ENCODE results near the gene SLC22A23.

The SLC22A23 gene

DNA sequence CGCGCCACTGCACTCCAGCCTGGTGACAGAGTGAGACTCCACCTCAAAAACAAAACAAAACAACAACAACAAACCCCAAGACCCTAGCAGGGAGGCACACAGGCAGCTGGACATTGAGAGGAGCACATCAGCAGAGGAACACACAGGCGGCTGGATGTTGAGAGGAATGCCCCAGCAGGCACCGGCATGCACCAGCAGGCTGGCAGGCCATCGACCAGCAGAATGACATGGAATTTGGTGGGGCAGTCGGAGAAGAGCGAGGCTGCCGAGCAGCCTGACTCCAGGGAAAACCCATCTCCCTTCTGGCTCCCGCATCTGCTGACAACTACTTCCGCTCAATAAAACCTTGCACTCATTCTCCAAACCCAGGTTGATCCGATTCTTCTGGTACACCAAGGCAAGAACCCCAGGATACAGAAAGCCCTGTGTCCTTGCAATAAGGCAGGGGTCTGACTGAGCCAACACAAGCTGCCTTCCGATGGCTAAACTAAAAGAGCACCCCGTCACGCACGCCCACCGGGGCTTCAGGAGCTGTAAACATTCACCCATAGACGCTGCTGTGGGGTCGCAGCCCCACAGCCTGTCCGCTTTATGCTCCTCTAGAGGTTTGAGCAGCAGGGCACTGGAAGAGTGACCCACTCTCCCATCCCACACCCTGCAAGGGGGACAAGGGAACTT lies 60.2 kb downstream of the SLC22A23 start:
- H3K4me2 ChIP-seq (ENCODE audit: low read length) = no peak overlapping the region
- no peak overlapping the region for H2AK5ac ChIP-seq (ENCODE audit: low read length)
- no peak overlapping the region for H3K56ac ChIP-seq (ENCODE audit: low read length)
- no peak overlapping the region for H2BK15ac ChIP-seq (replicated peaks; ENCODE audit: low read depth)
- H3K23ac ChIP-seq (ENCODE audit: low read length) = no peak overlapping the region
- H3K4me3 ChIP-seq (ENCODE audit: low read length) = no peak overlapping the region
- H3K79me2 ChIP-seq (ENCODE audit: control insufficient read depth, insufficient read depth, low read length) = no peaks in the 10 kb centered on the region
- no peaks in the 10 kb centered on the region for H3K79me1 ChIP-seq (ENCODE audit: low read length)
- H2BK120ac ChIP-seq (ENCODE audit: low read depth, low read length) = no peak overlapping the region
- H3K4me1 ChIP-seq (ENCODE audit: control insufficient read depth, low read depth, low read length) = peaks cover 7% of the 10 kb centered on the region
- no peak overlapping the region for H2BK5ac ChIP-seq (ENCODE audit: low read length)
- H3K27ac ChIP-seq (ENCODE audit: low read depth, low read length) = no peak overlapping the region
- DNase-seq = no peak
- H3K36me3 ChIP-seq (ENCODE audit: control insufficient read depth, insufficient read depth, low read length) = no peaks in the 10 kb centered on the region
- no peak overlapping the region for H3K9ac ChIP-seq (ENCODE audit: low read length)
- no CpG with 5 or more reads among the region's 19 CpGs for WGBS (ENCODE audit: extremely low coverage, insufficient coverage, low lambda C conversion rate)
- no peak overlapping the region for H3K4ac ChIP-seq (ENCODE audit: low read depth, low read length)
- H3K27me3 ChIP-seq (ENCODE audit: insufficient read depth, low read length, poor library complexity) = no peaks in the 10 kb centered on the region
- no peak overlapping the region for H4K8ac ChIP-seq (ENCODE audit: low read depth, low read length)
- H4K5ac ChIP-seq (ENCODE audit: low read length) = no peak overlapping the region
- no peak overlapping the region for H3K18ac ChIP-seq (ENCODE audit: low read length)

DNA sequence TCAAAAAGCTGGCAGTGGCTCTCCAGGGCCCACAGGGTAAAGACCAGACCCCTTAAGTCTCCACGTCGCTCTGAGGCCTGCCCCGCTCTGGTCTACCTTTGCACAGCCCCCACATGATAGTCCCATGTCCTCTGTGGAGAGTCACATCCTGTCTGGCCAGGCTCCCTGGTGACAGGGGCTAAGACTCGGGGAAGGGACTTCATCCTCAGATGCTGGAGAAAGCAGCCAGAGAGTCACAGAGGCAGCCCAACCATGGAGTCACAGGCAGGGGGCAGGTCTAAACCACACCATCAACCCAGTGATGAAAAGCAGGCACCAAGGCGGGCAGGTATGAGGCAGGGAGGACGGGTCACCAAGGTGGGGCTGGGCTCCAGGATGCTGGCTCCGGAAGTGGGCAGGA lies 62.2 kb downstream of the SLC22A23 start:
- Histone ChIP-seq H3K23ac (ENCODE audit: low read length) (no peak overlapping the region), H3K79me1 (ENCODE audit: low read length) (no peaks in the 10 kb centered on the region), H2BK5ac (ENCODE audit: low read length) (no peak overlapping the region), H3K56ac (ENCODE audit: low read length) (no peak overlapping the region), H3K4me3 (ENCODE audit: low read length) (no peak overlapping the region), H3K4ac (ENCODE audit: low read depth, low read length) (no peak overlapping the region), H3K18ac (ENCODE audit: low read length) (no peak overlapping the region), H3K36me3 (ENCODE audit: control insufficient read depth, insufficient read depth, low read length) (no peaks in the 10 kb centered on the region), H3K4me1 (ENCODE audit: control insufficient read depth, low read depth, low read length) (peaks cover 7% of the 10 kb centered on the region), H4K5ac (ENCODE audit: low read length) (no peak overlapping the region), H3K79me2 (ENCODE audit: control insufficient read depth, insufficient read depth, low read length) (no peaks in the 10 kb centered on the region), H3K9ac (ENCODE audit: low read length) (no peak overlapping the region), H3K4me2 (ENCODE audit: low read length) (no peak overlapping the region), H2BK15ac (replicated peaks; ENCODE audit: low read depth) (no peak overlapping the region), H3K27me3 (ENCODE audit: insufficient read depth, low read length, poor library complexity) (no peaks in the 10 kb centered on the region), H2AK5ac (ENCODE audit: low read length) (no peak overlapping the region), H4K8ac (ENCODE audit: low read depth, low read length) (no peak overlapping the region), H3K27ac (ENCODE audit: low read depth, low read length) (no peak overlapping the region), H2BK120ac (ENCODE audit: low read depth, low read length) (no peak overlapping the region)
- no peak for DNase-seq
- WGBS (ENCODE audit: extremely low coverage, insufficient coverage, low lambda C conversion rate) = no CpG with 5 or more reads among the region's 7 CpGs

- no CpG with 5 or more reads among the region's 8 CpGs for WGBS (ENCODE audit: extremely low coverage, insufficient coverage, low lambda C conversion rate)
- no peak overlapping the region for H3K9ac ChIP-seq (ENCODE audit: low read length)
- H2AK5ac ChIP-seq (ENCODE audit: low read length) = no peak overlapping the region
These were observed 63.0 kb downstream of the SLC22A23 start for GRCh38 chr6:3393836-3394202.

DNA sequence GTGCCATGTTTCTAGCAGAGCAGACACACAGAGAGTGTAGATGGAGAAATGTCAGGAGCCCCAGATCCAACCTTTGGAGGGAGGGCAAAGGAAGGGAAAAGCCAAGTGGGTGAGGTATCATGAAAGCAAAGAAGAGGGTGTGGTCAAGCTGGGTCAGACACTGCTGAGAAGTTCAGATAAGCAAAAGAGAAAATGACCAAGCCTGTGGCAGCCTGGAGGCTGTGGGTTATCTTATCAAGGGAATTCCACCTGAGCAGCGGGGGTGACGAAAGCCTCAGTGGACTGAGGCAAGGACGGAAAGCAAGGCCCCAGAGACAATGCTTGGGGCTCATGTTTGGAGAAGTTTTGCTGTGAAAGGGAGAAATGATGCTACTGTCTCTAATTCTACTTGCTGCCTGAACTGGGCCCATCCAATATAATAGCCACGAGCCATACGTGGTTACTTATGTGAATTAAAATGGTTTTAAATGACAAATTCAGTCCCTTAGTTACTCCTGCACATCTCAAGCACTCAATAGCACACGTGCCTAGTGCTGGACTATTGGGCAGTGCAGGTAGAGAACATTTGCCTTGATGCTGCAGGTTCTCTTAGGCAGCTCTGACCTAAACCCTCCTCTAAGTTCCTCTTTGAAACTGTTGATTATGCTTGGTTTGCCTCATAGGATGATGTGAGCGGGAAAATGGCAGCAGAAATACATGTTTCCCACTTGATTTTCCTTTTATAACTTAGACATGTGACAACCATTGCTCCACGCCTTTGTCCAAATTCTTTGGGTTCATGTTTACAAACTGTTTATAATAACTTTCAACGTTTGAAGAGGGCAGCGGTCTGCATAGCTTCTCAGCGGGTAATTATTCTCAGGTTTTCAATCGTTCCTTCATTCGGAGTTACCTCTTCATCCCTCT lies 63.7 kb downstream of the SLC22A23 start:
- Histone ChIP-seq H2BK120ac (ENCODE audit: low read depth, low read length) (no peak overlapping the region), H2BK15ac (replicated peaks; ENCODE audit: low read depth) (no peak overlapping the region), H2BK5ac (ENCODE audit: low read length) (no peak overlapping the region), H3K4me2 (ENCODE audit: low read length) (no peak overlapping the region), H3K4me1 (ENCODE audit: control insufficient read depth, low read depth, low read length) (peaks cover 7% of the 10 kb centered on the region), H2AK5ac (ENCODE audit: low read length) (no peak overlapping the region), H4K8ac (ENCODE audit: low read depth, low read length) (no peak overlapping the region), H3K4me3 (ENCODE audit: low read length) (no peak overlapping the region), H3K23ac (ENCODE audit: low read length) (no peak overlapping the region), H3K4ac (ENCODE audit: low read depth, low read length) (no peak overlapping the region), H3K27me3 (ENCODE audit: insufficient read depth, low read length, poor library complexity) (no peaks in the 10 kb centered on the region), H3K79me2 (ENCODE audit: control insufficient read depth, insufficient read depth, low read length) (no peaks in the 10 kb centered on the region), H3K27ac (ENCODE audit: low read depth, low read length) (no peak overlapping the region), H3K18ac (ENCODE audit: low read length) (no peak overlapping the region), H4K5ac (ENCODE audit: low read length) (no peak overlapping the region), H3K9ac (ENCODE audit: low read length) (no peak overlapping the region), H3K36me3 (ENCODE audit: control insufficient read depth, insufficient read depth, low read length) (no peaks in the 10 kb centered on the region), H3K56ac (ENCODE audit: low read length) (no peak overlapping the region), H3K79me1 (ENCODE audit: low read length) (no peaks in the 10 kb centered on the region)
- no CpG with 5 or more reads among the region's 13 CpGs for WGBS (ENCODE audit: extremely low coverage, insufficient coverage, low lambda C conversion rate)
- peak; percentile 79 for DNase-seq

More at GRCh38 chr6:3393836-3394202, 63.0 kb downstream of the SLC22A23 start:
- no peak overlapping the region for H2BK120ac ChIP-seq (ENCODE audit: low read depth, low read length)
- H3K79me1 ChIP-seq (ENCODE audit: low read length) = no peaks in the 10 kb centered on the region
- no peak overlapping the region for H3K4me3 ChIP-seq (ENCODE audit: low read length)
- no peak overlapping the region for H3K4ac ChIP-seq (ENCODE audit: low read depth, low read length)
- H3K36me3 ChIP-seq (ENCODE audit: control insufficient read depth, insufficient read depth, low read length) = no peaks in the 10 kb centered on the region
- H2BK15ac ChIP-seq (replicated peaks; ENCODE audit: low read depth) = no peak overlapping the region
- peaks cover 7% of the 10 kb centered on the region for H3K4me1 ChIP-seq (ENCODE audit: control insufficient read depth, low read depth, low read length)
- no peak overlapping the region for H3K18ac ChIP-seq (ENCODE audit: low read length)
- H3K23ac ChIP-seq (ENCODE audit: low read length) = no peak overlapping the region
- H3K27me3 ChIP-seq (ENCODE audit: insufficient read depth, low read length, poor library complexity) = no peaks in the 10 kb centered on the region
- H3K27ac ChIP-seq (ENCODE audit: low read depth, low read length) = no peak overlapping the region
- DNase-seq = no peak
- no peak overlapping the region for H2BK5ac ChIP-seq (ENCODE audit: low read length)
- no peaks in the 10 kb centered on the region for H3K79me2 ChIP-seq (ENCODE audit: control insufficient read depth, insufficient read depth, low read length)
- no peak overlapping the region for H3K4me2 ChIP-seq (ENCODE audit: low read length)
- no peak overlapping the region for H4K5ac ChIP-seq (ENCODE audit: low read length)
- H3K56ac ChIP-seq (ENCODE audit: low read length) = no peak overlapping the region
- no peak overlapping the region for H4K8ac ChIP-seq (ENCODE audit: low read depth, low read length)

GRCh38 chr6:3391902-3392458 lies 64.9 kb downstream of the SLC22A23 start:
- no peak overlapping the region for H2AK5ac ChIP-seq (ENCODE audit: low read length)
- no peak overlapping the region for H2BK15ac ChIP-seq (replicated peaks; ENCODE audit: low read depth)
- H3K79me1 ChIP-seq (ENCODE audit: low read length) = no peaks in the 10 kb centered on the region
- H3K4ac ChIP-seq (ENCODE audit: low read depth, low read length) = no peak overlapping the region
- H2BK5ac ChIP-seq (ENCODE audit: low read length) = no peak overlapping the region
- WGBS (ENCODE audit: extremely low coverage, insufficient coverage, low lambda C conversion rate) = no CpG with 5 or more reads among the region's 3 CpGs
- H4K5ac ChIP-seq (ENCODE audit: low read length) = no peak overlapping the region
- H3K27me3 ChIP-seq (ENCODE audit: insufficient read depth, low read length, poor library complexity) = no peaks in the 10 kb centered on the region
- H2BK120ac ChIP-seq (ENCODE audit: low read depth, low read length) = no peak overlapping the region
- DNase-seq = no peak
- no peak overlapping the region for H3K4me3 ChIP-seq (ENCODE audit: low read length)
- no peak overlapping the region for H3K23ac ChIP-seq (ENCODE audit: low read length)
- H3K18ac ChIP-seq (ENCODE audit: low read length) = no peak overlapping the region
- H3K9ac ChIP-seq (ENCODE audit: low read length) = no peak overlapping the region
- H3K36me3 ChIP-seq (ENCODE audit: control insufficient read depth, insufficient read depth, low read length) = no peaks in the 10 kb centered on the region
- no peaks in the 10 kb centered on the region for H3K79me2 ChIP-seq (ENCODE audit: control insufficient read depth, insufficient read depth, low read length)
- H4K8ac ChIP-seq (ENCODE audit: low read depth, low read length) = no peak overlapping the region
- no peak overlapping the region for H3K4me2 ChIP-seq (ENCODE audit: low read length)
- no peak overlapping the region for H3K27ac ChIP-seq (ENCODE audit: low read depth, low read length)
- H3K4me1 ChIP-seq (ENCODE audit: control insufficient read depth, low read depth, low read length) = peaks cover 7% of the 10 kb centered on the region
- no peak overlapping the region for H3K56ac ChIP-seq (ENCODE audit: low read length)
